ENCODE results near the gene OR10Z1.

GRCh38 chr1:158652721-158653334 is 47.8 kb downstream of the OR10Z1 start:
- TF ChIP-seq CTCF (IDR thresholded peaks at IDR 0.05) (no peak), POLR2AphosphoS2 (conservative IDR thresholded peaks at IDR 0.05; ENCODE audit: low read length) (no peak), RAD21 (conservative IDR thresholded peaks at IDR 0.05 in 1 of 2, IDR thresholded peaks at IDR 0.05 in 1 of 2) (no peak), HDAC2 (IDR thresholded peaks at IDR 0.05) (no peak), CEBPB (IDR thresholded peaks at IDR 0.05) (no peak), CHD4 (IDR thresholded peaks at IDR 0.05; ENCODE audit: borderline replicate concordance) (no peak), BHLHE40 (IDR thresholded peaks at IDR 0.05; ENCODE audit: low read depth, low read length) (no peak)
